HFF-Myc (cell line): ENCODE results near the gene UBE2K.
"Not testable (repeated sequence)": the region's sequence is repeated elsewhere in the genome, so short reads cannot be mapped to it uniquely, and the experiment has no call there.

ENCODE experiments used
- DNase-seq: peaks from one replicate; pipeline ENCODE4 v3.0.0-alpha.2; 2011; ENCODE audit warnings: low read depth; ENCODE audit errors: extremely low read depth
- H3K4me3 ChIP-seq: replicated peaks from 2 replicates; pipeline ENCODE4 v1.5.1; 2011; ENCODE audit warnings: low read depth, mild to moderate bottlenecking, control low read depth, low read length
- TF ChIP-seq, protein P1 (sequence below): IDR thresholded peaks from 2 replicates; pipeline ENCODE4 v1.5.1; 2012; ENCODE audit warnings: mild to moderate bottlenecking, low read depth, low read length, control low read depth; ENCODE audit errors: missing control alignments

The UBE2K gene, protein sequence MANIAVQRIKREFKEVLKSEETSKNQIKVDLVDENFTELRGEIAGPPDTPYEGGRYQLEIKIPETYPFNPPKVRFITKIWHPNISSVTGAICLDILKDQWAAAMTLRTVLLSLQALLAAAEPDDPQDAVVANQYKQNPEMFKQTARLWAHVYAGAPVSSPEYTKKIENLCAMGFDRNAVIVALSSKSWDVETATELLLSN

DNA sequence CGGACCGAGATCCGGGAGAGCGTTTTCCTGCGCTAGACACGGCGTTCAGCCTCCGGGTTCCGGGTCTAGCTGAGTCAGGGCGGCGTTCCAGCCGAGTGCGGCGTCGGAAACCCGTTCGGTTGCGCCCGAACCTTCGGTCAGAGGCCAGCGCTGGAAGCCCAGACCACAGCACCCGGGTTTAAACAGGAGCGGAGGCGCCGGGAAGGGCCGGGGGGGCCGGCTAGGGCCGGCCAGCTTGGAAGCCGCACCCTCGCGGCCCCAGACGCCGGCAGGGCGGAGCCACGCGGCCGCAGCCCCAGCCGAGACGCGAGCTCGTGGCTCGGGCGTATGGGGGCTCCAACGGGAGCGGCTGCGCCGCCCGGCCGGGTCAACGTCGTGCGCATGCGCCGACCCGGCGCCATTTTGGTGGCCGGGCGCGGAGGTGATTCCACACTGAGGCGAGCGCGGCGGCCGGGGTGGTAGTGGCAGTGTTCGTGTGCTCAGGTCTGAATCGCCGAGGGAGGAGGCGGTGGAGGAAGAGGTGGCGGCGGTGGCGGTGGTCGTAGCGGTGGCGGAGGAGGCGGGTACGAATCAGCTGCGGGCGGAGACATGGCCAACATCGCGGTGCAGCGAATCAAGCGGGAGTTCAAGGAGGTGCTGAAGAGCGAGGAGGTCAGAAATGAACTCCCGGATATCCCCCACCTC lies at the start of gene UBE2K:
Gene UBE2K, plus strand, starts transcription at position 397 of the 684 bp plus-strand sequence. Its CDS starts 192 bp downstream, at position 589.
- peak within 1 kb of the TSS; percentile 85 for H3K4me3 ChIP-seq
- DNase-seq: peak; percentile 42
- TF ChIP-seq, protein P1, sequence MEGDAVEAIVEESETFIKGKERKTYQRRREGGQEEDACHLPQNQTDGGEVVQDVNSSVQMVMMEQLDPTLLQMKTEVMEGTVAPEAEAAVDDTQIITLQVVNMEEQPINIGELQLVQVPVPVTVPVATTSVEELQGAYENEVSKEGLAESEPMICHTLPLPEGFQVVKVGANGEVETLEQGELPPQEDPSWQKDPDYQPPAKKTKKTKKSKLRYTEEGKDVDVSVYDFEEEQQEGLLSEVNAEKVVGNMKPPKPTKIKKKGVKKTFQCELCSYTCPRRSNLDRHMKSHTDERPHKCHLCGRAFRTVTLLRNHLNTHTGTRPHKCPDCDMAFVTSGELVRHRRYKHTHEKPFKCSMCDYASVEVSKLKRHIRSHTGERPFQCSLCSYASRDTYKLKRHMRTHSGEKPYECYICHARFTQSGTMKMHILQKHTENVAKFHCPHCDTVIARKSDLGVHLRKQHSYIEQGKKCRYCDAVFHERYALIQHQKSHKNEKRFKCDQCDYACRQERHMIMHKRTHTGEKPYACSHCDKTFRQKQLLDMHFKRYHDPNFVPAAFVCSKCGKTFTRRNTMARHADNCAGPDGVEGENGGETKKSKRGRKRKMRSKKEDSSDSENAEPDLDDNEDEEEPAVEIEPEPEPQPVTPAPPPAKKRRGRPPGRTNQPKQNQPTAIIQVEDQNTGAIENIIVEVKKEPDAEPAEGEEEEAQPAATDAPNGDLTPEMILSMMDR: no peak

DNA sequence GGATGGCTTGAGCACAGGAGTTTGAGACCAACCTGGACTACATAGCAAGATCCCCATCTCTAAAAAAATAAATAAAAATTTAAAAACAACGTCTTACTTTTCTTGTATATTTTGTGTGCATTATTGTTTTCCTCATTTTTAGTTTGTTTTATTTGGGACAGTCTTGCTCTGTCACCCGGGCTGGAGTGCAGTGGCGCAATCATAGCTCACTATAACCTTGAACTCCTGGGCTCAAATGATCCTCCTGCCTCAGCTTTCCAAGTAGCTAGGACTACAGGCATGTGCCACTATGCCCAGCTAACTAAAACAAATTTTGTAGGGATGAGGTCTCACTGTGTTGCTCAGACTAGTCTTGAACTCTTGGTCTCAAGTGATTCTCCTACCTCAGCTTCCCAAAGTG lies 49.7 kb upstream of the UBE2K start:
- TF ChIP-seq, protein P1: no peak
- no peak for DNase-seq
- H3K4me3 ChIP-seq: no peak overlapping the region

DNA sequence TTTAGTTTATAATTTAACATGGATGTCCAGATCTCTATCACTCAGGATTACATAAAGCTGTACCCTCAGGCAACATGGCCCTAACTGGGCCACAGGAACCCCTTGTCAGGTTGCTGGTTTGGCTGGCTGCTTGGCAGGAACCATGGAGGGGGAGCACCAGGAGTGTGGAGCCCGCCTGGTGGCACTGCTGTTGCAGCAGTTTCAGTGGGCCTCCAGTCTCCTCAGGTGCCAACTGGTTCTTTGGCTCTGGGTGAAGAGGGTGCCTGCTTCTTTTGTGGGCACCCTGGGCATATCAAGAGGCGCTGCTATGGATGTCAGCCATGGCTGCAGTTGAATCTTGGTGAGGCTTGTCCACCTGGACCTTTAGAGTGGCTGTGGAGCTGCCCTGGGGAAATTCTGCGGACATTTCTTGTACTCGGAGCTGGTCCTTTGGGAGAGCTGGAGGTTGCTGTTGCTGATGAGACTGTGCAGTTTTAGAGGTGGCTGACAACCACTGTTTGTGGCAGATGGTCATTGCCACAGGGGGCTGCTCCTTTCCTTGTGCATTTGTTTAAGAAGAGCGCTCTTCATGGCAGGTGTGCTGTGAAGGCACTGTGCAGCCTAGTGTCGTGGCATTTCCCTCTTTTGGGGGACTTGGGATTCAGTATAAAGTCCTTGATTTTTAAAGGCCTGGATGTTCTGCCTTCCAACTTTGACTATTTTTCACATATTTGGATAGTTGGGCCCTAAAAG lies 48.9 kb upstream of the UBE2K start:
- TF ChIP-seq, protein P1: no peak
- H3K4me3 ChIP-seq: no peak overlapping the region
- no peak for DNase-seq

DNA sequence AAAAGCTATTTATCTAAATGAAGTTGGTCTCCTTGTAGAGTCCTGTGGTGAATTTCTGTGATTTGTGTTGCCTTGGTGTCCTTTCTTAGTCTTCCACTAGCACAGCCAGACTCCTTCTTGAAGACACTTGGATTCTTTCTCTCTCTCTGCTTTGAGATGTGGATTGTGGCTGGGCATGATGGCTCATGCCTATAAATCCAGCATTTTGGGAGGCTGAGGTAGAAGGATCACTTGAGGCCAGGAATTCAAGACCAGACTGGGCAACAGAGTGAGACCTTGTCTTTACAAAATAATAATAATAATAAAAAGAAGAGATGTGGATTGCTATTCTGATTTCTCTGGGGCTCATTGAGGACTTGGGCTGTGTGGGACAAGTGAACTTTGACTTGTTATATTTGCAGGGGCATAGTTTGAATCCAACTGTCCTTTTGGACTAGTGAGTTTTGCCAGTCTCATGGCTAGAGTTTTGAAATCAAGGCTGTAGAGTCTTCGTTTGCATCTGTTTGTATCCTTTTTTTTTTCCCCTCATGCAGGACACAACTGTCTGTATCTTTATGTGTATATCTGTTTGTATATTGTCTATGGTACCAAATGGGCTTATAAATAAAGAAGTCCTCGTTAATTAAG lies 48.2 kb upstream of the UBE2K start:
- no peak for DNase-seq
- TF ChIP-seq, protein P1: no peak
- no peak overlapping the region for H3K4me3 ChIP-seq

DNA sequence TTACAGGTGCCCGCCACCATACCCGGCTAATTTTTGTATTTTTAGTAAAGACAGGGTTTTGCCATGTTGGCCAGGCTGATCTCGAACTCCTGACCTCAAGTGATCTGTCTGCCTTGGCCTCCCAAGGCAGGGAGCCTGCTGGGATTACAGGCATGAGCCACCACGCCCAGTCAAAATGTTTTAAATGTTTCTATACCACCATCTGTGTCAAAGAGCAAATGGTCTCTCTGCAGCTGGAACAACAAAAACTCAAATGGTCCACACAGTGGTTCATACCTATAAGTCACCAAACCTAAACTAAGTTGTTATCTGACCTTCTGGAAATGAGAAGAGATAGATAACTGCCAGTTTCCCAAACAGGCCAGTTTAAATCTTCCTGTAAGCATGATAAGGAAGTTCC lies 46.4 kb upstream of the UBE2K start:
- not testable (repeated sequence) for H3K4me3 ChIP-seq, DNase-seq

DNA sequence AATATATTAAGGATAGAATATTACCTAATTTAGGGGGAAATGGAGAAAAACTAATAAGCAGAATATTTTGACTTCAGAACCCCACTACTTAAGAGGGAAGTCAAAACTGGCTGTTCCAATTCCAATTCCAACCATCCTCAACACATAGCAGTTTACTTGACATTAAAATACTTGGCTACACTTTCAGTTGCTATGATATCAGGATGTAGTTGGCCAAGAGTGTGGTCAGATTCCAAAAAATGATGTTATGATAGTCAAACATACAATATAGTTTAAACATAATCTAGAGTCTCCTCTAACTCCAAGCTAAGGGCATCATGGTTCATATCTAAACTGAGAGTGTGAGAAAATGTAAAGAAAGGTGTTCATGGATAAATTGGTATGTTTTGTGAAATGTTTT lies 42.7 kb upstream of the UBE2K start:
- TF ChIP-seq, protein P1: no peak
- no peak for DNase-seq

DNA sequence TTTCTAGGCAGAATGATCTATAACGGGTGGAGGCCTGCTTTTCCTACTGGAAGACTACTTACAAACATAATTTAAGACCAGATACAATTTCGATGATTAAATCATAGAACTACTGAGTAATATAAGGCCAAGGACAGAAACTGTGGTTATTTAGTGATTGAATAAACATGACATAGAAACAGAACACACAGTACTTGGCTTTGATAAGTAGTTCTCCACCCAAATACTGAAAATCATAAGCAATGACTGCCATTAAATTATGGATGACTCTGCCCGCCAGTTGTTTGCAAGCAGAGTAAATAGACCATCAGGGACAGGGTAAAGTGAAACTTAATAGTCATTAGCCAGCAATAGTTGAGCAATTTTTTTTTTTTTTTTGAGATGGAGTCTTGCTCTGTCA lies 42.1 kb upstream of the UBE2K start:
- TF ChIP-seq, protein P1: no peak
- H3K4me3 ChIP-seq: no peak overlapping the region
- DNase-seq: no peak

More for the DNA sequence above, 42.7 kb upstream of the UBE2K start:
- H3K4me3 ChIP-seq: no peak overlapping the region

DNA sequence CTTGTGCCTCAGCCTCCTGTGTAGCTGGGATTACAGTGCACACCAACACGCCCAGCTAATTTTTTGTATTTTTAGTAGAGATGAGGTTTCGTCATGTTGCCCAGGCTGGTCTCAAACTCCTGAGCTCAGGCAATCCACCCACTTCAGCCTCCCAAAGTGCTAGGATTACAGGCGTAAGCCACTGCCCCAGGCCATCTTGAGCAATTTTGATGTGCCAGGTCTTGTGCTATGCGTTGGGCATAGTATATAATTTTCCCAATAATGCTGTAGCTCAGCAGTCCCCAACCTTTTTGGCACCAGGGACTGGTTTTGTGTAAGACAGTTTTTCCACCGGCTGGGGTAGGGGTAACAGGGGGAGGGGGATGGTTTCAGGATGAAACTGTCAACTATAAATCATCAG lies 41.3 kb upstream of the UBE2K start:
- DNase-seq, H3K4me3 ChIP-seq: not testable (repeated sequence)
